ENCODE data around the gene EPHB1.

DNA sequence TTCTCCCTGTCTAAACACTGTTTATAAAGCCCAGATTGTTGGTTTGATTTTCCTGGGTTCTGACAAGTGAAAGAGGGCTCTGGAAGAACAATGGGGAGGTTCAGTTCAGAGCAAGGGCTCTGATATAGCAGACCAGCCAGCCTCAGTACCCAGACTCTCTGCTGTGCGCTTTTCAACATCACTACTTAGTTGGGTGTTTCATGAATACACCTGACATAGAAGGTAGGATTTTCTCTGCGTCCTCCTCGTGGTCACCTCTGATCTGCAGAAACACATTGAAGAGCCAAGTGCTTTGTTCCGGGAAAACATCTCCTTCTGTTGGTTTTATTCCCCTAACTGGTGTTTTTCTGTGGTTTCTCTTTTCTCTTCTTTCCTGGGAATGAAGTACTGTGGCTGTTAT lies 99.5 kb downstream of the EPHB1 start:
- TF ChIP-seq EP300 (IDR thresholded peaks at IDR 0.05; ENCODE audit: borderline replicate concordance in 1 of 2, low read depth in 1 of 2, low read length in 1 of 2) (no peak), SMC3 (IDR thresholded peaks at IDR 0.05; ENCODE audit: low read depth, low read length) (no peak), YY1 (IDR thresholded peaks at IDR 0.05; ENCODE audit: low read depth) (no peak), MAX (IDR thresholded peaks at IDR 0.05; ENCODE audit: low read depth) (no peak)
- TF ChIP-seq, protein P1, sequence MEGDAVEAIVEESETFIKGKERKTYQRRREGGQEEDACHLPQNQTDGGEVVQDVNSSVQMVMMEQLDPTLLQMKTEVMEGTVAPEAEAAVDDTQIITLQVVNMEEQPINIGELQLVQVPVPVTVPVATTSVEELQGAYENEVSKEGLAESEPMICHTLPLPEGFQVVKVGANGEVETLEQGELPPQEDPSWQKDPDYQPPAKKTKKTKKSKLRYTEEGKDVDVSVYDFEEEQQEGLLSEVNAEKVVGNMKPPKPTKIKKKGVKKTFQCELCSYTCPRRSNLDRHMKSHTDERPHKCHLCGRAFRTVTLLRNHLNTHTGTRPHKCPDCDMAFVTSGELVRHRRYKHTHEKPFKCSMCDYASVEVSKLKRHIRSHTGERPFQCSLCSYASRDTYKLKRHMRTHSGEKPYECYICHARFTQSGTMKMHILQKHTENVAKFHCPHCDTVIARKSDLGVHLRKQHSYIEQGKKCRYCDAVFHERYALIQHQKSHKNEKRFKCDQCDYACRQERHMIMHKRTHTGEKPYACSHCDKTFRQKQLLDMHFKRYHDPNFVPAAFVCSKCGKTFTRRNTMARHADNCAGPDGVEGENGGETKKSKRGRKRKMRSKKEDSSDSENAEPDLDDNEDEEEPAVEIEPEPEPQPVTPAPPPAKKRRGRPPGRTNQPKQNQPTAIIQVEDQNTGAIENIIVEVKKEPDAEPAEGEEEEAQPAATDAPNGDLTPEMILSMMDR (IDR thresholded peaks at IDR 0.05) = no peak
- TF ChIP-seq, protein P2, sequence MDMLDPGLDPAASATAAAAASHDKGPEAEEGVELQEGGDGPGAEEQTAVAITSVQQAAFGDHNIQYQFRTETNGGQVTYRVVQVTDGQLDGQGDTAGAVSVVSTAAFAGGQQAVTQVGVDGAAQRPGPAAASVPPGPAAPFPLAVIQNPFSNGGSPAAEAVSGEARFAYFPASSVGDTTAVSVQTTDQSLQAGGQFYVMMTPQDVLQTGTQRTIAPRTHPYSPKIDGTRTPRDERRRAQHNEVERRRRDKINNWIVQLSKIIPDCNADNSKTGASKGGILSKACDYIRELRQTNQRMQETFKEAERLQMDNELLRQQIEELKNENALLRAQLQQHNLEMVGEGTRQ (IDR thresholded peaks at IDR 0.05; ENCODE audit: borderline replicate concordance, low read depth, low read length) = no peak
